ENCODE data around the gene PRDM11.

DNA sequence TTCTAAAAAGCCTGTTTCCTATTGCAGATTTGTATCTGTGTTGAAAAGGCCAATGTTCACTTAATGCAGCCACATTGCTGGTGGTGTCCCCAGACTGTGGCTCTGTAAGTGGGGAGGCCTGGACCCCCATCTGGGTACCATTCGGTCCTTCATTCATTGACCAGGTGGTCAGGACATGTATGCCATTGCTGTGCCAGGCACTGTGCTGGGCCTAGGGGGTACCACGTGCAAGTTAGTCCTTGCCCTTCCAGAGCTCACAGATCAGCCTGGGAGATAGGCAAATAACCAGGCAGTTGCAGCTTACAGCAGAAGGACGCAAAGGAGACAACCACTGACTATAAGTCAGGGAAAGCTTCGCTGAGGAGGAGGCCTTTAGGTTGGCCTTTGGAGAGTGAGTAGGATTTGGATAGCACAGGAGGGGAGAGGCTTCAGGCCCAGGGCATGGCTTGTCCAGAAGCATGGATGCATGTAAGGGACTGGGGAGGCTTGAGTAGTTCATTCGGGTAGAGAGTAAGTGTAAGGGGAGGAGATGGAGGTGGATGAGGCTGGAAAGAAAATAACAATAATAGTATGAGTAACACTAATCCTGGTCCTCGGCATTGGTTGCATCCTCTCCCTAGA, 5.0 kb downstream of the PRDM11 start:
- TF ChIP-seq POLR2A (IDR thresholded peaks at IDR 0.05), result no peak
- TF ChIP-seq, protein P1, sequence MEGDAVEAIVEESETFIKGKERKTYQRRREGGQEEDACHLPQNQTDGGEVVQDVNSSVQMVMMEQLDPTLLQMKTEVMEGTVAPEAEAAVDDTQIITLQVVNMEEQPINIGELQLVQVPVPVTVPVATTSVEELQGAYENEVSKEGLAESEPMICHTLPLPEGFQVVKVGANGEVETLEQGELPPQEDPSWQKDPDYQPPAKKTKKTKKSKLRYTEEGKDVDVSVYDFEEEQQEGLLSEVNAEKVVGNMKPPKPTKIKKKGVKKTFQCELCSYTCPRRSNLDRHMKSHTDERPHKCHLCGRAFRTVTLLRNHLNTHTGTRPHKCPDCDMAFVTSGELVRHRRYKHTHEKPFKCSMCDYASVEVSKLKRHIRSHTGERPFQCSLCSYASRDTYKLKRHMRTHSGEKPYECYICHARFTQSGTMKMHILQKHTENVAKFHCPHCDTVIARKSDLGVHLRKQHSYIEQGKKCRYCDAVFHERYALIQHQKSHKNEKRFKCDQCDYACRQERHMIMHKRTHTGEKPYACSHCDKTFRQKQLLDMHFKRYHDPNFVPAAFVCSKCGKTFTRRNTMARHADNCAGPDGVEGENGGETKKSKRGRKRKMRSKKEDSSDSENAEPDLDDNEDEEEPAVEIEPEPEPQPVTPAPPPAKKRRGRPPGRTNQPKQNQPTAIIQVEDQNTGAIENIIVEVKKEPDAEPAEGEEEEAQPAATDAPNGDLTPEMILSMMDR (IDR thresholded peaks at IDR 0.05), result no peak

All from right lobe of liver (tissue), 4 donors.